Left ventricle myocardium inferior (tissue), 1 donor: ENCODE results near the gene TRAF3. TPM values are rescaled to one million over a fixed set of nuclear protein-coding genes. Genes with fewer than 3 reads are reported as not detected.
A peak's percentile ranks its signal among the peaks of the same experiment; 100 is the strongest.

Experiments
- DNase-seq: peaks from one replicate; pipeline ENCODE4 v3.0.0-alpha.2; 2020
- H3K27ac ChIP-seq: fragments of 200-600 bp; replicated peaks from 2 replicates; pipeline ENCODE4 v1.8.0; 2021
- H3K27me3 ChIP-seq: fragments of 200-600 bp; 2 replicates; pipeline ENCODE4 v1.8.0; 2021; ENCODE audit warnings: low read depth
- H3K36me3 ChIP-seq: fragments of 200-600 bp; 2 replicates; pipeline ENCODE4 v1.8.0; 2021
- H3K4me1 ChIP-seq: fragments of 200-600 bp; 2 replicates; pipeline ENCODE4 v1.8.0; 2021
- H3K4me3 ChIP-seq: fragments of 200-600 bp; 2 replicates; pipeline ENCODE4 v1.8.0; 2021; ENCODE audit warnings: mild to moderate bottlenecking, moderate library complexity
- H3K9me3 ChIP-seq: fragments of 200-600 bp; replicated peaks from 2 replicates; pipeline ENCODE4 v1.8.0; 2021
- CTCF ChIP-seq: fragments of 200-600 bp; IDR thresholded peaks from 2 replicates; pipeline ENCODE4 v1.8.0; 2021; ENCODE audit warnings: antibody characterized with exemption, mild to moderate bottlenecking, borderline replicate concordance
- intact Hi-C: fragments of 100-400 bp; cut with micrococcal nuclease; formaldehyde crosslinking; loops from one replicate; pipeline ENCODE4 v1.11.0; 2022
- total RNA-seq: library from RNA; stranded (reverse); fragmentation: NEBNext Ultra II Directional; extraction: Animal tissue kit (Norgen Biotek cat#: 25700); gene quantifications from one replicate; pipeline ENCODE4 v1.2.1, GENCODE V29; 2021
- donor health status: DM: no; HTN: yes; CAD: no; lungs with severe emphysema.

Gene TRAF3
- total RNA-seq, 1 donor from 2014 or later: 11.3 TPM

DNA sequence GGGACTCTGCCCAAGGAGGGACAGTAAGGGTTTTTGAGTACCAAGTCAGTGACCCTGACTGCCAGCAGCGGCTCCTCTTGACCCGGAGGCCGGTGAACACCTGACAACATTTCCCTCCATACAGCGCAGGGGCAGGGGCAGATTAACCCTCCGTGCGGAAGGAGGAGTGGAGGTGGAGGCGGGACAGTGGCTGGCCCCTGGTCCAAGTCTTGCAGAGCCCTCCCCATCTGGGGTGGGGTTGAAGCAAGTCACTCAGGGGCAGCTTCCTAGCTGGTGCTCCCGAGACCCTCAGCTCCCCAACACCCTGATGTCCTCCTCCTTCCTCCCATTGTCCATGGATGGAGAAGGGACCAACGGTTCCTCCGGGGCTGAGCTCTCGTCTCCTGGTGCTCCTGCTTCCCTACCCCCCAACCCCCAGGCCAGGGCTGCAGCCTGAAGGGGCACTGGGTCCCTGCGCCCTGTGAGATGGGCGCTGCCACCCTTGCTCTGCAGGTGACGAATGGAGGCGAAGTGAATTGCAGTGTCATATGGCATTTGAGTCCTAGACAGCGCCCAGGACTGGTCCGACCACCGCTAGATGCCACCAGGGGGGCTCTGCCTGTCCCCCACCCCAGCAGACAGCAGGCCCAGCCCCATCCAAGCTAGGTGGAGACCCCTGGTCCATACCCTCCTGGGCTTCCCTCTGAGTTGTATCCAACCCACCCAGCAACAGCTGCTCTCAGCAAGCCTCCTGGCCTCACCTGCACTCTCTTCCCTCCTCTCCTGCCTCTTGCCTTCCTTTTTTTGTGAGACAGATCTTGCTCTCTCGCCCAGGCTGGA is 138.3 kb downstream of the TRAF3 start:
- peaks cover 4% of the 10 kb centered on the region for H3K27me3 ChIP-seq
- no peaks in the 10 kb centered on the region for H3K4me1 ChIP-seq
- no peak for TF ChIP-seq CTCF
- no peaks in the 10 kb centered on the region for H3K9me3 ChIP-seq
- no peaks in the 10 kb centered on the region for H3K36me3 ChIP-seq
- H3K27ac ChIP-seq: no peak overlapping the region
- no peak overlapping the region for H3K4me3 ChIP-seq
- intact Hi-C loops: no loop called here
- no peak for DNase-seq

GRCh38 chr14:102916347-102917055 is 139.3 kb downstream of the TRAF3 start:
- Histone ChIP-seq H3K4me1 (no peaks in the 10 kb centered on the region), H3K27ac (no peak overlapping the region), H3K36me3 (no peaks in the 10 kb centered on the region), H3K9me3 (no peaks in the 10 kb centered on the region), H3K27me3 (peaks cover 14% of the 10 kb centered on the region), H3K4me3 (no peak overlapping the region)
- TF ChIP-seq CTCF: no peak
- DNase-seq: no peak
- intact Hi-C loops: no loop called here

- Histone ChIP-seq H3K9me3 (no peaks in the 10 kb centered on the region), H3K4me3 (no peak overlapping the region), H3K27me3 (peaks cover 20% of the 10 kb centered on the region), H3K27ac (no peak overlapping the region), H3K36me3 (no peaks in the 10 kb centered on the region), H3K4me1 (no peaks in the 10 kb centered on the region)
- no peak for DNase-seq
- intact Hi-C loops: no loop called here
- TF ChIP-seq CTCF: no peak
These were observed 139.8 kb downstream of the TRAF3 start for GRCh38 chr14:102917056-102917385.

DNA sequence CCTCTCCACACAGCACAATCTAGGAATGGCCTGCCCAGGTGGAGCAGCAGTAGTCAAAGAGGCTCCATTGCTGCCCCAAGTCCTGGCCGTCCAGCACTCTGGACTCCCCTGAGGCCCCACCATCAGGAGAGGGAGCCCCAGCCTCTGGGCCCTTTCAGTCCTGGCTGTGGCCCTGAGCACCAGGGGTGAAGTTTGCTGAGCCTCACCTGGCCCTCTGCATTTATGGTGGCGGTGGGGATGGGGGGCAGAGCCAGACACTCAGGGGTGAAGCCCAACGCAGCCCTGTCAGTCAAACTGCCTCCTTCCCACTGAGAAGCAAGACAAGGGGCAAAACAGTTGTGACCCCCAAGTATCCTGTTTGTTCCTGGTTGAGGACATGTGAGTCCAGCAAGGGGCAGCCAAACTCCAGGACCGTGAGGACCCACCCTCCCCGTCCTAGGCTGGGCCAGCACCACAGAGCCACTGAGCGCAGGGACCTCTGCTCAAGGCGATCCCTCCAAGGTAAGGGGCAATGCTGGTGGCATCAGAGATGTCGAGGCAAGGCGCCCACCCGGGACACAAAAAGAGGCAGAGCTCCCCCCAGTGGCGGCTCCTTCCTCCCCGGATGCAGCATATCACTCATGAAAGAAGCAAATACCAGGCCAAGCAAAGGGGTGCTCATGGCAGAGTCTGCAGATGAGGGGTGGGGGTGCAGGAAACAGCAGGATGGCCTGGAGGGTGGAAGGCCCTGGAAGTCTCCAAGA is 140.4 kb downstream of the TRAF3 start:
- peak; percentile 50 for DNase-seq

More for the DNA sequence above, 140.4 kb downstream of the TRAF3 start:
- Histone ChIP-seq H3K9me3 (no peaks in the 10 kb centered on the region), H3K27me3 (peaks cover 26% of the 10 kb centered on the region), H3K4me1 (peaks cover 1% of the 10 kb centered on the region), H3K36me3 (no peaks in the 10 kb centered on the region), H3K4me3 (no peak overlapping the region), H3K27ac (no peak overlapping the region)
- intact Hi-C loops: no loop called here
- TF ChIP-seq CTCF: peak; percentile 69
